ENCODE measurements around the gene GSX1. TPM values are rescaled to one million over a fixed set of nuclear protein-coding genes. Genes with fewer than 3 reads are reported as not detected.
"Not testable (repeated sequence)": the region's sequence is repeated elsewhere in the genome, so short reads cannot be mapped to it uniquely, and the experiment has no call there.

GSX1 gene
- total RNA-seq, 2 experiments from 2014 or later, result not detected

DNA sequence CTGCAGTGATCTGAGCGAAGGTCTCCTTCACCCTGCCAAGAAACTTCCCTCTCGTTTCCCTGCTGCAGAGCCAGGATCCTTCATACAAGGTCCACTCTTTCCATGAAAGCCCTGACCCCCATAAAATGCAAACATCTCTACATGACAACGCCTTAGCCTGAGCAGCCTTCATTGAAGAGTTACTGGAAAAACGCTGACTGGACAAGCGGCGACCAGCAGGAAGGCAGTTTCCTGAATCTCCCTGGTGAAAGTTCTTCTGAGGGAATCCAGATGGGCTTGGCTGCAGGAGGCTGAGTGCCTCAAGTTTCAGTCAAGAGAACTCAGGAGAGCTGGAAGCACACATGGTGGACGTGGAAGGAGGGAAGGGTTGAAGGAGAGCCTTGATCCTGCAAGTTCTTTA, 17.7 kb downstream of the GSX1 start:
- ChIA-PET CTCF (interaction anchor here (0.8 to 1.6 kb wide), 2 partner anchors 16 to 38 kb away, joined by 3 to 13 read pairs; no protein-coding TSS in a partner anchor), POLR2A (no interaction called here)
- Mint-ChIP-seq H3K27me3 (peaks cover 38% of the 10 kb centered on the region), H3K36me3 (ENCODE audit: low read depth) (no peaks in the 10 kb centered on the region), H3K4me3 (no peak overlapping the region), H3K27ac (no peak overlapping the region), H3K4me1 (ENCODE audit: low read depth) (no peaks in the 10 kb centered on the region), H3K9me3 (no peaks in the 10 kb centered on the region)
- ATAC-seq (no peak), DNase-seq (no peak)
- intact Hi-C loops (cut with micrococcal nuclease), result no loop called here
- TF ChIP-seq, protein P1, sequence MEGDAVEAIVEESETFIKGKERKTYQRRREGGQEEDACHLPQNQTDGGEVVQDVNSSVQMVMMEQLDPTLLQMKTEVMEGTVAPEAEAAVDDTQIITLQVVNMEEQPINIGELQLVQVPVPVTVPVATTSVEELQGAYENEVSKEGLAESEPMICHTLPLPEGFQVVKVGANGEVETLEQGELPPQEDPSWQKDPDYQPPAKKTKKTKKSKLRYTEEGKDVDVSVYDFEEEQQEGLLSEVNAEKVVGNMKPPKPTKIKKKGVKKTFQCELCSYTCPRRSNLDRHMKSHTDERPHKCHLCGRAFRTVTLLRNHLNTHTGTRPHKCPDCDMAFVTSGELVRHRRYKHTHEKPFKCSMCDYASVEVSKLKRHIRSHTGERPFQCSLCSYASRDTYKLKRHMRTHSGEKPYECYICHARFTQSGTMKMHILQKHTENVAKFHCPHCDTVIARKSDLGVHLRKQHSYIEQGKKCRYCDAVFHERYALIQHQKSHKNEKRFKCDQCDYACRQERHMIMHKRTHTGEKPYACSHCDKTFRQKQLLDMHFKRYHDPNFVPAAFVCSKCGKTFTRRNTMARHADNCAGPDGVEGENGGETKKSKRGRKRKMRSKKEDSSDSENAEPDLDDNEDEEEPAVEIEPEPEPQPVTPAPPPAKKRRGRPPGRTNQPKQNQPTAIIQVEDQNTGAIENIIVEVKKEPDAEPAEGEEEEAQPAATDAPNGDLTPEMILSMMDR (IDR thresholded peaks at IDR 0.05), result no peak

DNA sequence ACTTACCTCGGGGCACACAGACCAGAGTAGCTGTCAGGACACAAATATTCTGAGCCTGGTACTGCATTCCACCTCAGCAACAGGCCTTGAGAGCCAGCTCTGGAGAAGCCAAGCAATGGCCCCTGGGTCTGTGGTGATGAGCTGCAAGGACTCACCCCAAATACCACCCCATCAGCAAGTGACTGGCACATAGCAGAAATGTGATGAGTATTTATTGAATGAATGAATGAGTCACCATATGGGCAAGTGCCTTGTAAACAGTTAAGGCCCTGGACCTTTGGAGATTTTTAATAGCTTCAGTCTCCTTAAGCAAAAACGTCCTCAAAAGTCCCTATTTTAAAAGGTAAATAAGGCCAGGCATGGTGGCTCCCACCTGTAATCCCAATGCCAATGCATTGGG, 18.2 kb downstream of the GSX1 start:
- no peaks in the 10 kb centered on the region for H3K9me3 Mint-ChIP-seq
- ChIA-PET POLR2A (no interaction called here), CTCF (interaction anchor here (0.8 to 1.6 kb wide), 2 partner anchors 16 to 38 kb away, joined by 3 to 13 read pairs; no protein-coding TSS in a partner anchor)
- H3K4me1 Mint-ChIP-seq (ENCODE audit: low read depth), result no peaks in the 10 kb centered on the region
- no peaks in the 10 kb centered on the region for H3K36me3 Mint-ChIP-seq (ENCODE audit: low read depth)
- no peak for DNase-seq
- intact Hi-C loops (cut with micrococcal nuclease), result no loop called here
- no peak overlapping the region for H3K27ac Mint-ChIP-seq
- TF ChIP-seq, protein P1 (IDR thresholded peaks at IDR 0.05), result no peak
- peaks cover 36% of the 10 kb centered on the region for H3K27me3 Mint-ChIP-seq
- ATAC-seq, result no peak
- H3K4me3 Mint-ChIP-seq, result no peak overlapping the region

DNA sequence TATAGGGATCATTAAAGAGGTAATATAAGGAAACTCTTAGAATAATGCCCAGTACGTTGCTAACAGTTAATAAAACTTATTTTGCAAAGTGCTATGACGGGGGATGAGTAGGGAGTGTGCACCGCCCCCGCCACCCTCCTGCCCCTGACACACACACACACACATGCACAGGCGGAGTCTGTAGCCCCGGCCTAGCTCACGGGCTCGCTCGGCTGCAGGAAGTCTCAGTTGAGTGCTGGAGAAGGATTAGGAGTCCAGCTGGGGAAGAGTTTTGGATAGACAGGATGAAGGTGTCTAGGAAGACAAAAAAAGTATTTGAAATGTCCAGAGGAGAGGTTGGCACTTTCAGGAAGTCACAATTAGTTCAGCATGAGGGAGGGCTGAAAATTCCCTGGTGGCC, 21.5 kb downstream of the GSX1 start:
- intact Hi-C loops (cut with micrococcal nuclease), result no loop called here
- DNase-seq (no peak), ATAC-seq (no peak)
- H3K4me1 Mint-ChIP-seq (ENCODE audit: low read depth), result no peaks in the 10 kb centered on the region
- POLR2A ChIA-PET, result no interaction called here
- peaks cover 26% of the 10 kb centered on the region for H3K27me3 Mint-ChIP-seq
- no peaks in the 10 kb centered on the region for H3K36me3 Mint-ChIP-seq (ENCODE audit: low read depth)
- CTCF ChIA-PET, result interaction anchor here (1.2 to 1.7 kb wide), 4 partner anchors 12 to 140 kb away, joined by 3 to 6 read pairs (median 4); no protein-coding TSS in a partner anchor
- TF ChIP-seq, protein P1 (IDR thresholded peaks at IDR 0.05), result no peak
- no peak overlapping the region for H3K27ac Mint-ChIP-seq
- H3K4me3 Mint-ChIP-seq, result no peak overlapping the region
- no peaks in the 10 kb centered on the region for H3K9me3 Mint-ChIP-seq

DNA sequence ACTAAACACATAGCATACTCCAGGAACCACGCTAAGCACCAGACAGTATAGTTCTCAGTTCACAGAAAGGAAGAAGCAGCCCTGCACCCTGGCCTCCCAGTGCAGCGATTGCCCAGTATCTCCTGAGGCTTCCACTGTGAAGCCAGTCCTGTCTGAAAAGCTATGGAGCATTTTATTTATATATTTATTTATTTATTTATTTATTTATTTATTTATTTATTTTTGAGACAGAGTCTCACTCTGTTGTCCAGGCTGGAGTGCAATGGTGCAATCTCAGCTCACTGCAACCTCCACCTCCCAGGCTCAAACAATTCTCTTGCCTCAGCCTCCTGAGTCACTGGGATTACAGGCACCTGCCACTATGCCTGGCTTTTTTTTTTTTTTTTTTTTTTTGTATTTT, 25.5 kb downstream of the GSX1 start:
- H3K9me3 Mint-ChIP-seq; ATAC-seq; H3K27ac Mint-ChIP-seq; H3K4me3 Mint-ChIP-seq; DNase-seq; H3K36me3 Mint-ChIP-seq (ENCODE audit: low read depth); intact Hi-C loops (cut with micrococcal nuclease); H3K4me1 Mint-ChIP-seq (ENCODE audit: low read depth): not testable (repeated sequence)
- POLR2A ChIA-PET, result interaction anchor here (1.0 kb wide), 1 partner anchor 11 kb away, joined by 3 read pairs; no protein-coding TSS in a partner anchor
- peaks cover 39% of the 10 kb centered on the region for H3K27me3 Mint-ChIP-seq
- CTCF ChIA-PET, result interaction anchor here (0.9 to 3.8 kb wide), 3 partner anchors 9 to 165 kb away, joined by 3 to 24 read pairs (median 4); no protein-coding TSS in a partner anchor

DNA sequence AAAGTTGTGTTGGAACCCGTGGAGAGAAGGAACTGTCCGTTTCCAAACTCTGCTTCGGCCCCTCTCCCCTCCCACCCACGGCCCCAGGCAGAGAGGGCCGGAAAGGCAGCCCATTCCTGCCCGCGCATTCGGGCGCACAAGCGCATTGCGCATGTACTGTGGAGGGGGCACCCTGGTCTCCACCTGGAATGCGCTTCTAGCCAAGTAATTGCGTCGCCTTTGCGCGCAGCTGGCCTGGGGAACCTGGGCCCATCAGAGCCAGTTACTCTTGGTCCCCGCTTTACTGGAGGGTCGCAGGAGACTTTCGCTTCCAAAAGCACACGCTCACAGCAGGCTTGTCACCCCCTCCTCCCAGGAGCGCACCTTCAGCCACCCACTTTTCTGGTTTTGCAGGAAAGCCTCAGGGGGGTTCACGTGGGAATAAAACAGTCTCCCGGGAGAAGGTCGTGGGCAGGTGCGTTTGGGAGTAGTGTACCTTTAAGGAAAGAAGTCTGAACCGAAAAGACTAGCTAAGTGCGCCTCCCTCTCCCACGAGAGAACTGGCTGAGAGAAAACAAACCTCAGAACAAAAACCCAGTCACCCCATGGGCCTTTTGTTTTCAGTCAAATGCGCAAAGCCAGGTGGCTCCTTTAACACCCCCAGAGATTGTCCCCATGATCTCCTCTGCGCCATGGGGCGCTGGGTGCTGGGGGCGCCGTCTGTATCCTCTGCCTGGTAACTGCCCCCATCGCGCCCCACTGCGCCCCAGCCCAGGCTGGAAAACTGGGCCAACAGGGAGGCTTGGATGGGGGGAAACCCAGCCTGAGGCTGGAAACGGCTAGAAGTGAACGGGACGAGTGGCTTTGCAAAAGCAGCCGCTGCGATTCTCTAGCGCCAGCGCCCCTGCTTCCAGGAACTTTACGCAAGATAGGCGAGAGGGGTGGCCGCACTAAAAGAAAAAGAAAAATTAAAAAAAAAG, 28.5 kb downstream of the GSX1 start:
- CTCF ChIA-PET, result interaction anchor here (0.6 to 11.7 kb wide), 5 partner anchors 134 to 447 kb away, joined by 4 to 200 read pairs (median 5); no protein-coding TSS in a partner anchor
- Mint-ChIP-seq H3K4me1 (ENCODE audit: low read depth) (no peaks in the 10 kb centered on the region), H3K9me3 (no peaks in the 10 kb centered on the region), H3K27me3 (peaks cover 62% of the 10 kb centered on the region), H3K27ac (no peak overlapping the region), H3K36me3 (ENCODE audit: low read depth) (no peaks in the 10 kb centered on the region), H3K4me3 (no peak overlapping the region)
- intact Hi-C loops (cut with micrococcal nuclease), result no loop called here
- POLR2A ChIA-PET, result interaction anchor here (1.1 kb wide), 1 partner anchor 9 kb away, joined by 3 read pairs; no protein-coding TSS in a partner anchor
- TF ChIP-seq, protein P1 (IDR thresholded peaks at IDR 0.05), result no peak
- DNase-seq (no peak), ATAC-seq (no peak)
